CMK (cell line): Measurements from ENCODE around the gene KCTD12.

Experiments
- DNase-seq: peaks from one replicate; pipeline ENCODE4 v3.0.0-alpha.2; 2010; ENCODE audit warnings: low read depth

KCTD12 gene

GRCh38 chr13:76853921-76854608 is 32.1 kb downstream of the KCTD12 start:
- no peak for DNase-seq

DNA sequence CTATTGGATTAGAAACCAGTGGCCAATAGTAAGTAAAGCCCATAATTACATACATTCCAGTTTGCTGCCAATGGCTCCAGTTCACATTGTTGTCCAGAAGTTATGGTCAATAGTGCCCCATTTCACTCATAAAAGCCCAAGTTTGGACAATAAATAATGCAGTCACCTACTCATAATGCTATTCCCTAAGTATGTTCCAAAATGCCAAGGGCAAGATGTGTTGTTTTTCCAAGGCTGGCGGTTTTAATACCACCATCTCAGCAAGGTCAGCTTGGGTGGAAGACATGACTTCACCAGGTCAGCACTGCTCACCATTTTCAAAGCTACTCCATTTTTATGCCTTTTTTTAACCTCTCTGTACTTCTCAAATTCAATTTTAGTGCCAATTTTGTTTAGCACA is 32.7 kb downstream of the KCTD12 start:
- no peak for DNase-seq

- no peak for DNase-seq
Measured at GRCh38 chr13:76852986-76853385, 33.2 kb downstream of the KCTD12 start.

DNA sequence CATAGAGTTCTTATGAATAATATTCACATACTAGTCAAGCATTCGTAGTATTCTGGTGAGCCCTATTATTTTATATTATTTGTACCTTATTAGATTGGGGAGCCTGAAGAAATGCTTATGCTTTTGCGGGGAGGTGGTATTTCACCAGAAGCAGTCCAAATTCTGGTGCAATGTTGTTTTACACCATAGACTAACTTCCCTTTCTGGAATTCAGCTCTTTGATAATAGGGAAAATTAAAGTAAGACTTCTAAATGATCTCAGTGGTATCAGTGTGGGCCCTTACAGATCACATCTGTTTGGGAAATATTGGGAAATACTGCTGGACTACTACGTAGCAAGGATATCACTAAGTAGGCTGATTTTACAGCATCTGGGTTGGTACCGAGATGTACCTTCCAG is 34.2 kb downstream of the KCTD12 start:
- DNase-seq: no peak

DNA sequence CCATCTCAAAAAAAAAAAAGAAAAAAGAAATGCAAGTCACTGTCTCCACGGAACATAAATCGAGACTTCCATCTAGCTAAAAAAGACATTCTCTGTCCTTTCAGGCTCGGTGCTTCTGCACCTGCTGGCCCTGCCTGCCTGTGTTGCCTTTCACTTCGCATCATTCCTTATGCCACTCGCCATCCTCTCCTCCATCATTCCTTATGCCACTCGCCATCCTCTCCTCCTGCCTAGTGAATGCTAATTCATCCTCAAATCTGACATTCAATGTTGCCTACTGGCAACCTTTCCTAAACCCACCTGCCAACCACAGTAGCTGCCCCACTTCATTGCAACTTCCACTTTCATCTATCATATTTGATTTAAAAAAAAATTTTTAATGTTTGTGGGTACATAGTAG is 36.7 kb downstream of the KCTD12 start:
- DNase-seq: no peak

- DNase-seq: no peak
Measured at GRCh38 chr13:76848596-76848995, 37.6 kb downstream of the KCTD12 start.

- DNase-seq: no peak
Measured at GRCh38 chr13:76846363-76846762, 39.8 kb downstream of the KCTD12 start.

DNA sequence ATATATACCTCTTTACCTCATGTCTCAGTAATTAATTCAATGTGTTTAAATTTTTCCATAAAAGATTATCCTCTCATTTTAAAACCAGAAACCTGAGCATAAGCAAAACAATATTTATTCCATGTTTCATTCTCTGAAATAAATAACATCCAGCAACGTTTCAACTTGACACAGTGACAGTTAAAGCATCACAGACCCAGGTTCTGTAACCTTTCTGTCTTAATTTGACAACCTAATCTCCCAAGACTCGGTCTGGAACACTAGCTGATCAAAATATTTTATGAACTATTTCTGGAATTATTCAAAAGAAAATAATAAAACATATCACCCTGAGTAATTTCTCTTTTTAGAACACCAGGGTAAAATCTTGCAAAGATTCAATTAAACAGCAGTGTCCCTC is 40.3 kb downstream of the KCTD12 start:
- no peak for DNase-seq

DNA sequence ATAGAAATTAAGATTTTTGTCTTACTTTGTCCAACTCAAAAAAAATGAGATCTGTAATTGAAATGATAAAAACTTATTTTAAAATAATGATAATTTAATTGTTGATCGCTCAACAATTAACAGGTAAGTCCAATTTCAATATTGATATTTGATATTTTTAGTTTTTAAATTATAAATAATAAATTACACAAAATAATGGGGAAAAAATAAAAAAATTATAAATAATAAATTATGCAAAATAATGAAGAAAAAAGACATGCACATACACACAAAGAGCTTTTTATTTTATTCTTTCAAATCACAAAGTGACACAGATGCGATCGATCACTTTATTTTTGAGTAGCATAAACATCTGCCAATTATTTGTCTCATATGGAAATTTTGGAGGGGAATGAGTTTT is 40.8 kb downstream of the KCTD12 start:
- DNase-seq: no peak

- no peak for DNase-seq
Measured at GRCh38 chr13:76837801-76838200, 48.4 kb downstream of the KCTD12 start.

GRCh38 chr13:76836311-76836710 is 49.9 kb downstream of the KCTD12 start:
- DNase-seq: no peak

DNA sequence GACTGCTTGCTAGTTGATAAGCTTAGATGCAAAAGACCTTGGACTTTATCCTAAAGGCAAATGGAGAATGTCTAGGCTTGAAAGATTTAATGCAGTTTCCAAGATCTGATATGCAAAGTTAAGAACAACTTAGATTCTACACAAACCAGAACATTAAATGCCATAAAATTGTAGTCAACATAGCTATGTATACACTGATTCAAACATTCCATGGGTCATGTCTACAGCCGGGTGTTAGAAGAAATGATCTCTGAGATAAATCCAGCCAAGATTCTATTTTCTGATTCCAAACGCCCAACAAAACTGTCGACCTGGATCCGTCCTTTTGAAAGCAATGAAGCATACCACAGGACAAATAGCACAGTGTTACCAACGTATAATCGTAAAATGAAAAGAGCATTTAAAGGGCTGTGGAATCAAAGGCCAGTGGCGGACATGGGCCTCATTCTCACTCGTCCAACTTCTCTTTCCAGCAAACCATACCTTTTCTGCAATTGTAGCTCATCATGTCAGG is 52.7 kb downstream of the KCTD12 start:
- DNase-seq: no peak

- DNase-seq: no peak
Measured at GRCh38 chr13:76832258-76832988, 53.8 kb downstream of the KCTD12 start.

- no peak for DNase-seq
Measured at GRCh38 chr13:76830805-76831204, 55.4 kb downstream of the KCTD12 start.
